A549 (cell line): ENCODE results near the gene ITIH3.

Experiments used
- CTCF ChIP-seq: fragments of >200 bp; sonication (Bioruptor Twin); formaldehyde crosslinking; IDR thresholded peaks from 3 replicates; pipeline ENCODE4 v1.5.1; 2016
- EHMT2 ChIP-seq: fragments of 200-600 bp; sonication (generic); IDR thresholded peaks from 2 replicates; pipeline ENCODE4 v1.6.1; 2016; ENCODE audit warnings: antibody characterized with exemption, low read depth, mild to moderate bottlenecking, moderate library complexity
- EP300 ChIP-seq, 2 experiments: fragments of >200 bp; sonication (Bioruptor Twin); formaldehyde crosslinking; IDR thresholded peaks; 2 replicates in 1 of 2; 3 replicates in 1 of 2; pipeline ENCODE4 v1.6.1; 2016 to 2017
- HOXB5 ChIP-seq: fragments of 250-450 bp; sonication (Bioruptor Pico); IDR thresholded peaks from 2 replicates; pipeline ENCODE4 v1.5.0; 2020; ENCODE audit warnings: mild to moderate bottlenecking, moderate library complexity
- JUN ChIP-seq, 2 experiments: fragments of >200 bp; sonication (Bioruptor Twin); formaldehyde crosslinking; IDR thresholded peaks; 2 replicates in 1 of 2; 3 replicates in 1 of 2; pipeline ENCODE4 v1.6.1; 2016 to 2017
- KDM1A ChIP-seq: fragments of 200-600 bp; sonication (generic); IDR thresholded peaks from 2 replicates; pipeline ENCODE4 v1.6.1; 2016; ENCODE audit warnings: low read depth, mild to moderate bottlenecking
- MAFK ChIP-seq: fragments of 450-650 bp; IDR thresholded peaks from 2 replicates; pipeline ENCODE4 v1.6.1; 2014; ENCODE audit not compliant: partially characterized antibody
- MYC ChIP-seq: IDR thresholded peaks from 2 replicates; pipeline ENCODE4 v1.6.1; 2012; ENCODE audit warnings: mild to moderate bottlenecking, inconsistent platforms, low read length, improper control_type of control experiment, borderline replicate concordance
- PBX3 ChIP-seq: IDR thresholded peaks from 2 replicates; pipeline ENCODE4 v1.6.1; 2012
- POLR2A ChIP-seq: IDR thresholded peaks from 2 replicates; pipeline ENCODE4 v1.6.1; 2012; ENCODE audit warnings: mild to moderate bottlenecking, low read length
- RCOR1 ChIP-seq: fragments of 150-350 bp; IDR thresholded peaks from 2 replicates; pipeline ENCODE4 v1.6.1; 2014; ENCODE audit warnings: antibody characterized with exemption, low read length, low read depth
- REST ChIP-seq: fragments of 200-600 bp; sonication (generic); IDR thresholded peaks from 2 replicates; pipeline ENCODE4 v1.6.1; 2016; ENCODE audit warnings: antibody characterized with exemption, mild to moderate bottlenecking, moderate library complexity
- SREBF2 ChIP-seq: fragments of 450-650 bp; IDR thresholded peaks from 2 replicates; pipeline ENCODE4 v1.6.1; 2014; ENCODE audit warnings: mild to moderate bottlenecking, moderate library complexity

GRCh38 chr3:52783211-52783555 lies 11.4 kb upstream of the ITIH3 start:
- TF ChIP-seq JUN (IDR thresholded peaks at IDR 0.05): no peak
- no peak for TF ChIP-seq CTCF
- no peak for TF ChIP-seq HOXB5 (CRISPR knock-in tag)
- no peak for TF ChIP-seq RCOR1
- no peak for TF ChIP-seq EHMT2
- no peak for TF ChIP-seq POLR2A
- TF ChIP-seq EP300 (IDR thresholded peaks at IDR 0.05): no peak
- no peak for TF ChIP-seq MAFK
- TF ChIP-seq MYC: no peak
- TF ChIP-seq REST: no peak
- TF ChIP-seq SREBF2: no peak
- no peak for TF ChIP-seq PBX3
- TF ChIP-seq KDM1A: no peak
